OCI-LY3 (cell line): ENCODE measurements around the gene SCN3B.

Source experiments
- CTCF ChIP-seq: fragments of 200-600, 300-600 bp; sonication (generic); IDR thresholded peaks from 2 replicates; pipeline ENCODE4 v1.5.1; 2014; ENCODE audit warnings: antibody characterized with exemption, low read length, low read depth
- EZH2phosphoT487 ChIP-seq: fragments of 200-600 bp; shearing (Covaris generic); IDR thresholded peaks from 2 replicates; pipeline ENCODE4 v1.6.1; 2018; ENCODE audit warnings: antibody characterized with exemption, mixed run types, low read depth

GRCh38 chr11:123585706-123586105, 68.7 kb downstream of the SCN3B start:
- TF ChIP-seq EZH2phosphoT487 (no peak), CTCF (no peak)
